ENCODE results near the gene AMMECR1.
A peak's percentile ranks its signal among the peaks of the same experiment; 100 is the strongest.
"Not testable (repeated sequence)": the region's sequence is repeated elsewhere in the genome, so short reads cannot be mapped to it uniquely, and the experiment has no call there.

Gene AMMECR1

DNA sequence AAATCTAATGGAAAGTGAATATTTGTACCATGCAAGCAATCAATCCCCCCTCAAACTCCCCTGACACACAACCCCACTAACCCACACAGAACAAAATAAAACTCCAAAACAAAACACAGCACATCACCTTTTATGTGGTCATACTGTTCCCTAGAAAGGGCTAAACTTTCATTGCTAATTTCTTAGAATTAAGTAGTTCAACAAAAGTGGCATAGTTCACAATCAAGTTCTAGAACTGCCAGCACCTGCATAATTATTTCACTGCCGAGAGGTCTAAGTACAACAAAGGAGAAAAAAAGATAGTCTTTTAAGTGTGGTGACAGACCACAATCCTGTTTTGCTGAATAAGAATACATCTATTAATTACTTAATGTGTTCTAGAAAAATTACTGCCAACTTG, 58.8 kb downstream of the AMMECR1 start:
- Histone ChIP-seq H3K36me3 (ENCODE audit: insufficient read depth, low read length) (no peaks in the 10 kb centered on the region), H3K27me3 (ENCODE audit: insufficient read depth, low read length) (no peaks in the 10 kb centered on the region), H3K79me2 (ENCODE audit: control insufficient read depth, insufficient read depth, low read length, unreplicated experiment) (peaks cover 5% of the 10 kb centered on the region), H3K4me1 (ENCODE audit: control insufficient read depth, insufficient read depth, low read length, unreplicated experiment) (peaks cover 18% of the 10 kb centered on the region), H3K4me3 (ENCODE audit: low read depth, low read length) (no peak overlapping the region), H3K27ac (ENCODE audit: low read depth, low read length) (peak overlapping the region; percentile 32), H2AFZ (ENCODE audit: low read length, unreplicated experiment) (no peak overlapping the region)

DNA sequence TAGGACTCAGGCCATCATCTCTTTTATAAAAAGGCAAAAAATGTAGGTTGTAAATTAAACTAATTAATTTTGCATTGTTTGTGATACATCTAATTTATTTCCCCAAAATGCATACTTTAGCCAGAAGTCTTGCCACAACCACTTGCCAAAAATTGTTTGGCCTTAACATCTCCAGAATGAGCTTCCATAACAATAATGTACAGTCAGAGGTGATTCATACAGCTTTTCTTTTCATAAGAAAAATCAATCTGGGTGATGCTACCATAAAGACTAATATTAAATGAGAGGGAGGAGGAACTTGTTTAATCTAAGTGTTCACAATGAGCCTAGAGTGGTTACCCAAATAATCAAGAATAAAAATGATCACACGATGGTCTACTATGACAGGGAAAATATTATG, 59.3 kb downstream of the AMMECR1 start:
- Histone ChIP-seq H3K4me1 (ENCODE audit: control insufficient read depth, insufficient read depth, low read length, unreplicated experiment) (peaks cover 14% of the 10 kb centered on the region), H3K36me3 (ENCODE audit: insufficient read depth, low read length) (no peaks in the 10 kb centered on the region), H3K27me3 (ENCODE audit: insufficient read depth, low read length) (no peaks in the 10 kb centered on the region), H2AFZ (ENCODE audit: low read length, unreplicated experiment) (no peak overlapping the region), H3K79me2 (ENCODE audit: control insufficient read depth, insufficient read depth, low read length, unreplicated experiment) (peaks cover 5% of the 10 kb centered on the region), H3K4me3 (ENCODE audit: low read depth, low read length) (no peak overlapping the region), H3K27ac (ENCODE audit: low read depth, low read length) (peak overlapping the region; percentile 32)

DNA sequence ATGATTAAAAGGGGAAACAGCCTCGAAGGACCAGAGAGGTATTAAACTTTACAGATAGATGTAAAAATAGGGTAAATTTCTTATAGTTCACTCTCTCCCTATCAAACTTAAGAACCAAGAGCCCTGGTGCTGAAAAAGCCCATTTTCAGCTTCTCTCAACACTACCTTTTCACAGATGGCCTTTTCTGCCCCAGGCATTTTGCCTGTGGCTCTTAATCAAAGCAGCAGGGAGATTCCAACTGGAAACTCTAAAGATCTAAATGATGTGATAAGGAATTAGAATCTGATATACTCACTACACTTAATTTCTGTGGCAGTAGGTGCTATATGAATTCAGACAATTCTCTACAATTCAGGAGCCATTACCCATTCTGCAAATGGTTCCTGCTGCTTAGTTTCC, 60.0 kb downstream of the AMMECR1 start:
- H3K79me2 ChIP-seq (ENCODE audit: control insufficient read depth, insufficient read depth, low read length, unreplicated experiment): peaks cover 5% of the 10 kb centered on the region
- H3K36me3 ChIP-seq (ENCODE audit: insufficient read depth, low read length): no peaks in the 10 kb centered on the region
- H3K4me1 ChIP-seq (ENCODE audit: control insufficient read depth, insufficient read depth, low read length, unreplicated experiment): peaks cover 13% of the 10 kb centered on the region
- no peaks in the 10 kb centered on the region for H3K27me3 ChIP-seq (ENCODE audit: insufficient read depth, low read length)
- H2AFZ ChIP-seq (ENCODE audit: low read length, unreplicated experiment): no peak overlapping the region
- H3K4me3 ChIP-seq (ENCODE audit: low read depth, low read length): no peak overlapping the region
- H3K27ac ChIP-seq (ENCODE audit: low read depth, low read length): no peak overlapping the region

DNA sequence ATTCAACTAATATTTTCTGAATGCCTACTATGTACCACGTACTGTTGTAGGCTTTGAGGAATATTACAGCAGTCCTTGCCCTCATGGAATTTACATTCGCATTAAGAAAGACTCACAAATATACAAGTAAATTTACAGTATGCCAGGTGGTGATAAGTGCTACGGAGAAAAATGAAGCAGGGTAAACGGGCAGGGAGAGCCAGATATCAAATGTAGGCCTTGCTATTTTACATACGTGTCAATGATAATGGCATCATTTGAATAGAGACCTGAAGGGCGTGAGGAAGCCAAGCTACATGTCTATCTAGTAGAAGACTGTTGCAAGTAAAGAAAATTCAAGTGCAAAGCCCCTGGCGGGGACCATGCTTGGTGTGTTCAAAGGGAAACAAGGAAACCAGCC, 65.2 kb downstream of the AMMECR1 start:
- no peaks in the 10 kb centered on the region for H3K79me2 ChIP-seq (ENCODE audit: control insufficient read depth, insufficient read depth, low read length, unreplicated experiment)
- H3K27ac ChIP-seq (ENCODE audit: low read depth, low read length): no peak overlapping the region
- H3K4me3 ChIP-seq (ENCODE audit: low read depth, low read length): no peak overlapping the region
- H2AFZ ChIP-seq (ENCODE audit: low read length, unreplicated experiment): no peak overlapping the region
- no peaks in the 10 kb centered on the region for H3K36me3 ChIP-seq (ENCODE audit: insufficient read depth, low read length)
- H3K27me3 ChIP-seq (ENCODE audit: insufficient read depth, low read length): no peaks in the 10 kb centered on the region
- H3K4me1 ChIP-seq (ENCODE audit: control insufficient read depth, insufficient read depth, low read length, unreplicated experiment): no peaks in the 10 kb centered on the region

DNA sequence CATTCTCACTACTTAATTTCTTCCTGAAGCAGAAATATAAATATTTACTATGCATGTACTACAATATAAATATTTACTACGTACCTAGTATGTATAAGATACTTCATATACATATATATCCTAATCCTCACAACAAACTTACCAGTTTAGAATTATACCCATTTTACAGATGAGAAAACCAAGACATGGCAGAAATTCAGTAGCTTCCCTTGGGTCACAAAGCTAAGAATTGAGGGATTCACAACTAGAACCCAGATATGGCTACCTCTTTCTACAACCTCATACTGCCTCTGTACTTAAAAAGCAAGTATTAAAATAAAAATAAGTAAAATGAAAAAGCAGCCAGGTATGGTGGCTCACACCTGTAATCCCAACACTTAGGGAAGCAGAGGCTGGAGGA, 65.9 kb downstream of the AMMECR1 start:
- H3K4me1 ChIP-seq (ENCODE audit: control insufficient read depth, insufficient read depth, low read length, unreplicated experiment): no peaks in the 10 kb centered on the region
- H3K27me3 ChIP-seq (ENCODE audit: insufficient read depth, low read length): no peaks in the 10 kb centered on the region
- no peaks in the 10 kb centered on the region for H3K36me3 ChIP-seq (ENCODE audit: insufficient read depth, low read length)
- no peaks in the 10 kb centered on the region for H3K79me2 ChIP-seq (ENCODE audit: control insufficient read depth, insufficient read depth, low read length, unreplicated experiment)
- H3K4me3 ChIP-seq (ENCODE audit: low read depth, low read length): no peak overlapping the region
- no peak overlapping the region for H3K27ac ChIP-seq (ENCODE audit: low read depth, low read length)
- H2AFZ ChIP-seq (ENCODE audit: low read length, unreplicated experiment): no peak overlapping the region

DNA sequence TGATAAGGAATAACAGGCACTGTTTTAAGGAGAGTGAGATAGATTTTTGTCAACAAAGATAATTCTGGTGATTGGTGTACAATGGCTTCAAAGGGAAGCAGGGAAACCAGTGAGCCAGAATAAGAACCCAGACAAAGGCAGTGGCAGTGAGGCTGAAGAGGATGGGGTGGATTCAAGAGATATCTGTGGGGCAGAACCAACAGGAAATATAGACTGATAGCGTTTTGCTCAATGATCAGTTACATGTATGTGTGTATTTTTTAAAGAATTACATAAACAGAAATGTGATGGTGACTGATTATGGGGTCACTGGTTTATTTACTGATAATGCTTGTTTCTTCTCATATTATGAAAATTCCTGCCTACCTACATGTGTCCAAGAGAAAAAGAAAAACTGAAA, 66.4 kb downstream of the AMMECR1 start:
- no peaks in the 10 kb centered on the region for H3K4me1 ChIP-seq (ENCODE audit: control insufficient read depth, insufficient read depth, low read length, unreplicated experiment)
- no peaks in the 10 kb centered on the region for H3K79me2 ChIP-seq (ENCODE audit: control insufficient read depth, insufficient read depth, low read length, unreplicated experiment)
- no peaks in the 10 kb centered on the region for H3K36me3 ChIP-seq (ENCODE audit: insufficient read depth, low read length)
- H3K4me3 ChIP-seq (ENCODE audit: low read depth, low read length): no peak overlapping the region
- H3K27me3 ChIP-seq (ENCODE audit: insufficient read depth, low read length): no peaks in the 10 kb centered on the region
- H3K27ac ChIP-seq (ENCODE audit: low read depth, low read length): no peak overlapping the region
- no peak overlapping the region for H2AFZ ChIP-seq (ENCODE audit: low read length, unreplicated experiment)

DNA sequence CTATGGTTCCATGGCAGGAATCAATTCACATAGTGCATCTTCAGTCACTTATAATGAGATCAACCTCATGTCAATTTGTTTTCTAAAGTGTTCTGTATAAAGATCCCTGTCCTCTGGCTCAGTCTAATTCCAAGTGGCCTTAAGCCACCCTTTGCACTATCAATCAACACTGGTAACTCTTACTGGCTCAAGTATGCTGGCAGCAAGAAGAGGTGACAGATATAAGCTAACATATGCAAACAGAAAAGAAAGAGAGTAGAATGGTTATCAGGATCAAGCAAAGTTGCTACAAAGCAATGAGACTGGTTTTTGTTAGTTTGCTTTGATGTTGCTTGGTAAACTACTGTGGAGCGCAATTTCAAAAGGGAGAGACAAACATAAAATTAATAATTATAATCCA, 67.0 kb downstream of the AMMECR1 start:
- H2AFZ ChIP-seq (ENCODE audit: low read length, unreplicated experiment): no peak overlapping the region
- no peaks in the 10 kb centered on the region for H3K27me3 ChIP-seq (ENCODE audit: insufficient read depth, low read length)
- H3K36me3 ChIP-seq (ENCODE audit: insufficient read depth, low read length): no peaks in the 10 kb centered on the region
- no peaks in the 10 kb centered on the region for H3K4me1 ChIP-seq (ENCODE audit: control insufficient read depth, insufficient read depth, low read length, unreplicated experiment)
- H3K4me3 ChIP-seq (ENCODE audit: low read depth, low read length): no peak overlapping the region
- H3K79me2 ChIP-seq (ENCODE audit: control insufficient read depth, insufficient read depth, low read length, unreplicated experiment): no peaks in the 10 kb centered on the region
- no peak overlapping the region for H3K27ac ChIP-seq (ENCODE audit: low read depth, low read length)

DNA sequence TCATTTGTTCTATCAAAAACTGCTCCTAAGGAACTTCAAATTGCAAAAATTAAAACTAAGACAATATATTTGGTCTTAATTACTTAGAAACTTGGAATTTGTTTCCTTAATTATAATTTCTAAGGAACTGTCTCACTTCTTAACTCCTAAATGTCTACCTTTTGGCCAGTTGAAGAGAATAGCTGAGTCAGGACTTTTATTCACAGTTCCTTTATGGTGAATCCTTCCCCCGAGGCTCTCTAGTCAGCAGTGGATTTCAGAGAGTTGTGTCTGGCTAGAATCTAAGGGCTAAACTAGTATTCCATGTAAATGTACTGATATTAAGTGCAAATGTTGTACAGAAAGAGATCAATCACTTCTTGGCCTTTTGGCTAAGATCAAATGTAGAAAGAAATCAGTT, 69.3 kb downstream of the AMMECR1 start:
- H3K4me3 ChIP-seq (ENCODE audit: low read depth, low read length): no peak overlapping the region
- H3K4me1 ChIP-seq (ENCODE audit: control insufficient read depth, insufficient read depth, low read length, unreplicated experiment): no peaks in the 10 kb centered on the region
- no peak overlapping the region for H2AFZ ChIP-seq (ENCODE audit: low read length, unreplicated experiment)
- no peaks in the 10 kb centered on the region for H3K36me3 ChIP-seq (ENCODE audit: insufficient read depth, low read length)
- peaks cover 5% of the 10 kb centered on the region for H3K79me2 ChIP-seq (ENCODE audit: control insufficient read depth, insufficient read depth, low read length, unreplicated experiment)
- no peaks in the 10 kb centered on the region for H3K27me3 ChIP-seq (ENCODE audit: insufficient read depth, low read length)
- no peak overlapping the region for H3K27ac ChIP-seq (ENCODE audit: low read depth, low read length)

DNA sequence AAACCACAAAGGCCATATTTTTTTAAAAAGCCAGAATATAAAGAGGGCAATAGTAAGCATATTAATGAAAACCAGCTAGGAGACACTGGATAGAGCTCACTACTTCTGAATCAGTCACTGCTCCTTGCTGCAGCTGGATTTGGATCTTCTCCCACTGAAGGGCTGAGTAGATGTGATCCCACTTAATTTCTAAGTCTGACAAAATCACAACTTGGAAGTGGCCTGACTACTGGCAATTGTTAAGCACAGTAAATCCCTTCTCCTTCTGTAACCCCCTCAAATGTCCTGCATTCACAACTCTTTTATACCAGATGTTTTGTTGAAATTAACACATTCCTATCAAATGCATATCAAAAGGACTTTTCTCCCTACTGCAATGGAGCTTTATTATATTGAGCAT, 72.9 kb downstream of the AMMECR1 start:
- Histone ChIP-seq H3K27me3 (ENCODE audit: insufficient read depth, low read length) (no peaks in the 10 kb centered on the region), H3K27ac (ENCODE audit: low read depth, low read length) (no peak overlapping the region), H3K4me3 (ENCODE audit: low read depth, low read length) (no peak overlapping the region), H3K4me1 (ENCODE audit: control insufficient read depth, insufficient read depth, low read length, unreplicated experiment) (no peaks in the 10 kb centered on the region), H3K79me2 (ENCODE audit: control insufficient read depth, insufficient read depth, low read length, unreplicated experiment) (peaks cover 5% of the 10 kb centered on the region), H3K36me3 (ENCODE audit: insufficient read depth, low read length) (no peaks in the 10 kb centered on the region), H2AFZ (ENCODE audit: low read length, unreplicated experiment) (no peak overlapping the region)

DNA sequence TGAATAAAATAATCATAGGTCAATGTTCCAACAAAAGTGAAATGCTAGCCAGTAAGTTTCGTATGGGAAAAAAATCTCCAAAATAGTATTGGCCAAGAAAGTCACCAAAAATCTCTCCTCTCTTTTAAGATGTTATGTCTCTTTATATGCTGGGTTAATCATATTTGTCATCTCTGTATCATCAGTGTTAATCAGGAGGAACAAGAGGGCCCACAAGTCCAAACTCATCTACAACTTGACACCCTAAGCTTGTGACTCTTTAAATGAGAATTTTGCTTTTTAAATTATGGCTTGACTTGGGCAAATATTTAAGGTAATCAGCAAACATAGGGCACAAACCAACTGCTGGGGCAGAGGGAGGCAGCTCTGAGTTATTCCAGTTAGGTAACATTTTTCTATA, 75.5 kb downstream of the AMMECR1 start:
- Histone ChIP-seq H3K4me3 (ENCODE audit: low read depth, low read length) (no peak overlapping the region), H3K4me1 (ENCODE audit: control insufficient read depth, insufficient read depth, low read length, unreplicated experiment) (no peaks in the 10 kb centered on the region), H2AFZ (ENCODE audit: low read length, unreplicated experiment) (no peak overlapping the region), H3K36me3 (ENCODE audit: insufficient read depth, low read length) (no peaks in the 10 kb centered on the region), H3K79me2 (ENCODE audit: control insufficient read depth, insufficient read depth, low read length, unreplicated experiment) (peaks cover 9% of the 10 kb centered on the region), H3K27ac (ENCODE audit: low read depth, low read length) (no peak overlapping the region), H3K27me3 (ENCODE audit: insufficient read depth, low read length) (no peaks in the 10 kb centered on the region)

DNA sequence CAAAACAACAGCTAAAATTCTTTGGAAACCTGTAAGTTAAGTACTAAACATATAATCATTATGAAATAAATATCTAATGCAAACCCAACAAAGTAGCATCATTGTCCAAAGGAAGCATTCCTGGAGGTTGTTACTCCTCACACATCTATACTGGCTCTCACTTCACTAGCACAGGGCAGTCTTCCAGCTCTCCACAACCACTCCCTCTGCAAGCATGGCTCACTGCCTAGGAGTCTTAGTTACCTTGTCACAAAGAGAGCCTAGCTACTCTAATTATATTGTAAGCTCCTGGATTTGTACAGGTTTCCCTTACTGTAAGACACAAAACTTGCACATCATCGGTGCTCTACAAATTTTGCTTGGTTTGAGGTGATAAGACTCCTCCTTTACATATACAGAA, 76.1 kb downstream of the AMMECR1 start:
- no peak overlapping the region for H2AFZ ChIP-seq (ENCODE audit: low read length, unreplicated experiment)
- H3K27ac ChIP-seq (ENCODE audit: low read depth, low read length): no peak overlapping the region
- H3K36me3 ChIP-seq (ENCODE audit: insufficient read depth, low read length): no peaks in the 10 kb centered on the region
- H3K27me3 ChIP-seq (ENCODE audit: insufficient read depth, low read length): no peaks in the 10 kb centered on the region
- H3K79me2 ChIP-seq (ENCODE audit: control insufficient read depth, insufficient read depth, low read length, unreplicated experiment): peaks cover 11% of the 10 kb centered on the region
- no peak overlapping the region for H3K4me3 ChIP-seq (ENCODE audit: low read depth, low read length)
- H3K4me1 ChIP-seq (ENCODE audit: control insufficient read depth, insufficient read depth, low read length, unreplicated experiment): no peaks in the 10 kb centered on the region

DNA sequence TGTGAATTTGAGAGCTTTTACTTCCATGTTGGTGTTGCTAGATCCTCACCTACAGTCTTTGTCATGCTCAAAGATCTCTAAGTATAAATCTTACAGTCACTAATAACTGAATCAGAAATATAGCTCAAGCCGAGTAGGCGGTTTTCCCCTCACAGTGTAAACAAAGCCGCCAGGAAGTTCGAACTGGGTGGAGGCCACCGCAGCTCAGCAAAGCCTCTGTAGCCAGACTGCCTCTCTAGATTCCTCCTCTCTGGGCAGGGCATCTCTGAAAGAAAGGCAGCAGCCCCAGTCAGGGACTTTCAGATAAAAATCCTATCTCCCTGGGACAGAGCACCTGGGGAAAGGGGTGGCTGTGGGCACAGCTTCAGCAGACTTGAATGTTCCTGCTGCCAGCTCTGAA, 79.6 kb downstream of the AMMECR1 start:
- not testable (repeated sequence) for H3K27me3 ChIP-seq (ENCODE audit: insufficient read depth, low read length); H3K27ac ChIP-seq (ENCODE audit: low read depth, low read length); H2AFZ ChIP-seq (ENCODE audit: low read length, unreplicated experiment); H3K4me3 ChIP-seq (ENCODE audit: low read depth, low read length); H3K4me1 ChIP-seq (ENCODE audit: control insufficient read depth, insufficient read depth, low read length, unreplicated experiment); H3K79me2 ChIP-seq (ENCODE audit: control insufficient read depth, insufficient read depth, low read length, unreplicated experiment); H3K36me3 ChIP-seq (ENCODE audit: insufficient read depth, low read length)

All from ACC112 (cell line).